ENCODE data around the gene USP33. TPM values are rescaled to one million over a fixed set of nuclear protein-coding genes. Genes with fewer than 3 reads are reported as not detected.
A peak's percentile ranks its signal among the peaks of the same experiment; 100 is the strongest.

The USP33 gene
- polyA plus RNA-seq, 3 donors, result 33.5 to 43.8 (median 34.9) TPM

DNA sequence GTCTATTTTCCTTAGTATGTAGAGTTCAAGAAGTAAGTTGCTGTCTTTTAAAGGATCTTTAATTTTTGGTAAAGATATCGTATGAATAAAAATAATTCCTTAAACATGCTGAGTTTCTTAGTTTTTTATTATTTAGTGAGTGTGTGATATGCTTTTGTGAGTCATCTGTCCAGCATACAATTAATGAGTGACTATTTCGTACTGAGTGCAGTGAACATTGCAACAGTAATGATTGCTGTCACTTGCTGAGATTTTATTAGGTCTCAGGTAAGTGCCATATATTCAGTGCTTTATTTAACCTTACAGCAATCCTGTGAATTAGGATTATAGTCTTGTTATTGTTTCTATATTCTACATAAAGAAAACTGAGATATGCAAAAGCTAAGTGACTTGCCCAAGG, 42.4 kb upstream of the USP33 start:
- H3K4me1 Mint-ChIP-seq, result peaks cover 1% of the 10 kb centered on the region
- H4K20me1 ChIP-seq (ENCODE audit: insufficient read depth, low read length), result peaks cover 9% of the 10 kb centered on the region
- no peak overlapping the region for H3K4me2 ChIP-seq (replicated peaks; ENCODE audit: extremely low read depth, low read length, poor library complexity, severe bottlenecking)
- TF ChIP-seq, protein P1, sequence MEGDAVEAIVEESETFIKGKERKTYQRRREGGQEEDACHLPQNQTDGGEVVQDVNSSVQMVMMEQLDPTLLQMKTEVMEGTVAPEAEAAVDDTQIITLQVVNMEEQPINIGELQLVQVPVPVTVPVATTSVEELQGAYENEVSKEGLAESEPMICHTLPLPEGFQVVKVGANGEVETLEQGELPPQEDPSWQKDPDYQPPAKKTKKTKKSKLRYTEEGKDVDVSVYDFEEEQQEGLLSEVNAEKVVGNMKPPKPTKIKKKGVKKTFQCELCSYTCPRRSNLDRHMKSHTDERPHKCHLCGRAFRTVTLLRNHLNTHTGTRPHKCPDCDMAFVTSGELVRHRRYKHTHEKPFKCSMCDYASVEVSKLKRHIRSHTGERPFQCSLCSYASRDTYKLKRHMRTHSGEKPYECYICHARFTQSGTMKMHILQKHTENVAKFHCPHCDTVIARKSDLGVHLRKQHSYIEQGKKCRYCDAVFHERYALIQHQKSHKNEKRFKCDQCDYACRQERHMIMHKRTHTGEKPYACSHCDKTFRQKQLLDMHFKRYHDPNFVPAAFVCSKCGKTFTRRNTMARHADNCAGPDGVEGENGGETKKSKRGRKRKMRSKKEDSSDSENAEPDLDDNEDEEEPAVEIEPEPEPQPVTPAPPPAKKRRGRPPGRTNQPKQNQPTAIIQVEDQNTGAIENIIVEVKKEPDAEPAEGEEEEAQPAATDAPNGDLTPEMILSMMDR (IDR thresholded peaks at IDR 0.05), result no peak
- peaks cover 47 to 68% of the 10 kb centered on the region in 2 donors for H3K36me3 ChIP-seq (replicated peaks in 1 of 2; ENCODE audit: control insufficient read depth in 1 of 2, insufficient read depth in 2 of 2, low read length in 2 of 2)
- no peak for DNase-seq
- H3K36me3 Mint-ChIP-seq, result peaks cover 41 to 66% of the 10 kb centered on the region in 2 donors
- no peak overlapping the region for H3K4me3 Mint-ChIP-seq
- no peak overlapping the region for H2AFZ ChIP-seq (ENCODE audit: insufficient read depth, low read depth, low read length, poor library complexity, severe bottlenecking)
- H3K27ac Mint-ChIP-seq, result peak overlapping the region in 1 of 7 donors; percentile 33
- no peak overlapping the region for H3K27ac ChIP-seq (ENCODE audit: low read depth in 1 of 2, low read length in 2 of 2)
- no peak overlapping the region for H3K4me3 ChIP-seq (replicated peaks in 1 of 3; ENCODE audit: low read depth in 2 of 3, low read length in 3 of 3)
- no CpG with 5 or more reads among the region's 2 CpGs for WGBS (ENCODE audit: insufficient coverage)
- intact Hi-C loops (cut with micrococcal nuclease), result no loop called here
- H3K9me3 Mint-ChIP-seq, result no peaks in the 10 kb centered on the region
- no peaks in the 10 kb centered on the region for H3K4me1 ChIP-seq (ENCODE audit: control insufficient read depth in 1 of 2, insufficient read depth in 2 of 2, low read length in 2 of 2)
- no peaks in the 10 kb centered on the region for H3K9me3 ChIP-seq (replicated peaks in 1 of 2; ENCODE audit: control insufficient read depth in 1 of 2, insufficient read depth in 1 of 2, low read length in 2 of 2)
- H3K79me2 ChIP-seq (ENCODE audit: insufficient read depth, low read length), result peaks cover 8% of the 10 kb centered on the region
- H3K9ac ChIP-seq (ENCODE audit: insufficient read depth, low read length, poor library complexity, severe bottlenecking), result no peak overlapping the region
- H3K27me3 Mint-ChIP-seq (ENCODE audit: low read depth in 3 of 3), result no peaks in the 10 kb centered on the region
- H3K27me3 ChIP-seq (ENCODE audit: control insufficient read depth in 2 of 2, insufficient read depth in 2 of 2, low read length in 2 of 2), result no peaks in the 10 kb centered on the region

DNA sequence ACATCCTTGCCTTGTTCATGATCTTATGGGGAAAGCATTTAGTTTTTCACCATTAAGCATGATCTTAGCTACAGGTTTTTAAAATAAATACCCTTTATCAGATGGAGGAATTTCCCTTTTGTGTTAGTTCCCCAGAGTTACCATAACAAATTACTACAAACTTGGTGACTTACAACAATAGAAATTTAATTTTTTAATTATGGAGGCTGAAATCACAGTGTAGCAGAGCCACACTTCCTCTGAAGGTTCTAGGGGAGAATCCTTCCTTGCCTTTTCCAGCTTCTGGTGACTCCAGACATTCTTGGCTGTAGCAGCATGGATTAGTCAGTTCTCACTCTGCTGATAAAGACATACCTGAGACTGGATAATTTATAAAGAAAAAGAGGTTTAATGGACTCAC, 38.3 kb upstream of the USP33 start:
- Histone ChIP-seq H3K79me2 (ENCODE audit: insufficient read depth, low read length) (peaks cover 8% of the 10 kb centered on the region), H3K4me1 (ENCODE audit: control insufficient read depth in 1 of 2, insufficient read depth in 2 of 2, low read length in 2 of 2) (no peaks in the 10 kb centered on the region), H4K20me1 (ENCODE audit: insufficient read depth, low read length) (peaks cover 9% of the 10 kb centered on the region), H3K36me3 (replicated peaks in 1 of 2; ENCODE audit: control insufficient read depth in 1 of 2, insufficient read depth in 2 of 2, low read length in 2 of 2) (peaks cover 34 to 58% of the 10 kb centered on the region in 2 donors), H3K4me3 (replicated peaks in 1 of 3; ENCODE audit: low read depth in 2 of 3, low read length in 3 of 3) (no peak overlapping the region), H3K27me3 (ENCODE audit: control insufficient read depth in 2 of 2, insufficient read depth in 2 of 2, low read length in 2 of 2) (no peaks in the 10 kb centered on the region), H3K4me2 (replicated peaks; ENCODE audit: extremely low read depth, low read length, poor library complexity, severe bottlenecking) (no peak overlapping the region), H3K27ac (ENCODE audit: low read depth in 1 of 2, low read length in 2 of 2) (no peak overlapping the region), H2AFZ (ENCODE audit: insufficient read depth, low read depth, low read length, poor library complexity, severe bottlenecking) (no peak overlapping the region), H3K9me3 (replicated peaks in 1 of 2; ENCODE audit: control insufficient read depth in 1 of 2, insufficient read depth in 1 of 2, low read length in 2 of 2) (no peaks in the 10 kb centered on the region), H3K9ac (ENCODE audit: insufficient read depth, low read length, poor library complexity, severe bottlenecking) (no peak overlapping the region)
- Mint-ChIP-seq H3K27me3 (ENCODE audit: low read depth in 3 of 3) (no peaks in the 10 kb centered on the region), H3K9me3 (no peaks in the 10 kb centered on the region), H3K4me3 (no peak overlapping the region), H3K4me1 (peaks cover 1% of the 10 kb centered on the region), H3K27ac (no peak overlapping the region), H3K36me3 (peaks cover 41 to 61% of the 10 kb centered on the region in 2 donors)
- intact Hi-C loops (cut with micrococcal nuclease), result no loop called here
- no peak for DNase-seq
- TF ChIP-seq, protein P1 (IDR thresholded peaks at IDR 0.05), result no peak

Data from CD14-positive monocyte (primary cell).